Measurements from ENCODE around the gene MCAT.

Gene MCAT, protein sequence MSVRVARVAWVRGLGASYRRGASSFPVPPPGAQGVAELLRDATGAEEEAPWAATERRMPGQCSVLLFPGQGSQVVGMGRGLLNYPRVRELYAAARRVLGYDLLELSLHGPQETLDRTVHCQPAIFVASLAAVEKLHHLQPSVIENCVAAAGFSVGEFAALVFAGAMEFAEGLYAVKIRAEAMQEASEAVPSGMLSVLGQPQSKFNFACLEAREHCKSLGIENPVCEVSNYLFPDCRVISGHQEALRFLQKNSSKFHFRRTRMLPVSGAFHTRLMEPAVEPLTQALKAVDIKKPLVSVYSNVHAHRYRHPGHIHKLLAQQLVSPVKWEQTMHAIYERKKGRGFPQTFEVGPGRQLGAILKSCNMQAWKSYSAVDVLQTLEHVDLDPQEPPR
- 10.0 to 19.3 reads per million in 2 experiments for total RNA-seq

DNA sequence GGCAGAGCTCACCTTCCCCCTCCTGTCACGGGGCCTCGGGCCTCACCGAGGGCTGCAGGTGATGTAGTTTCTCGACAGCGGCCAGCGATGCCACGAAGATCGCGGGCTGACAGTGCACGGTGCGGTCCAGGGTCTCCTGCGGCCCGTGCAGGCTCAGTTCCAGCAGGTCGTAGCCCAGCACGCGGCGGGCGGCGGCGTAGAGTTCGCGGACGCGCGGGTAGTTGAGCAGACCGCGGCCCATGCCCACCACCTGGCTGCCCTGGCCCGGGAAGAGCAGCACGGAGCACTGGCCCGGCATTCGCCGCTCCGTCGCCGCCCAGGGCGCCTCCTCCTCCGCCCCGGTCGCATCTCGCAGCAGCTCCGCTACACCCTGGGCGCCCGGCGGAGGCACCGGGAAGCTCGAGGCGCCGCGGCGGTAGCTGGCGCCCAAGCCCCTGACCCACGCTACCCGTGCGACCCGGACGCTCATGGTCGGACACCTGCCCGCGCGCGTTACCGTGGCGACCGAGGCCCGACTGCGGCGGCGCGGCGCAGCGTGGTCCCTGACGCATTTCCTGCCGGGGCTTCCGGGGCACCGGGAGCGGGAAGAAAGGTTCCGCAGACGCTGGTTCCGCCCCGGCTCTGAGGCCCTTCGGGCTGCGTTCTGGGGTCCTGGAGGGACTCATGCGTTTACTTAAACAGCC lies at the start of gene MCAT:
MCAT (minus strand) TSS at position 519 of the 683 bp plus-strand sequence; CDS start at position 469, 50 bp downstream.
- peak; percentile 59 for DNase-seq (ENCODE audit: low read depth)

DNA sequence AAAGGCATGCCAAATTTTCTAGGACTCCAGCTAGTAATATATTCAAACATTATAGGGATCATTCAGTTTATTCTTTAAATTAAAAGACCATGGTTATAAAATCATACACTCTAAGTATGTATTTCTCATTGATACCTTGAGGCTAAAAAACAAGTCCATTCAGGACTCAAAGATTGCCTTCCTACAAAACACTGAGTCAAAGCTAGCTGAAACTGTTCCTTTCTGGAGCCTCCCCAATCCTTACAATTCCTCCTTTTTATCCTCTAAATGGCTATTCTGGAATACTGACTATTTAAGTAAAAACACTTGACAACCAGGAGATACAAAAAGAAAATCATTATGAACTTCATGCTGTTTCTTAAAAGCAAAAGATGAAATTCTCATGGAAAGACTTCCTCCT lies 48.6 kb upstream of the MCAT start:
- DNase-seq (ENCODE audit: low read depth): no peak

DNA sequence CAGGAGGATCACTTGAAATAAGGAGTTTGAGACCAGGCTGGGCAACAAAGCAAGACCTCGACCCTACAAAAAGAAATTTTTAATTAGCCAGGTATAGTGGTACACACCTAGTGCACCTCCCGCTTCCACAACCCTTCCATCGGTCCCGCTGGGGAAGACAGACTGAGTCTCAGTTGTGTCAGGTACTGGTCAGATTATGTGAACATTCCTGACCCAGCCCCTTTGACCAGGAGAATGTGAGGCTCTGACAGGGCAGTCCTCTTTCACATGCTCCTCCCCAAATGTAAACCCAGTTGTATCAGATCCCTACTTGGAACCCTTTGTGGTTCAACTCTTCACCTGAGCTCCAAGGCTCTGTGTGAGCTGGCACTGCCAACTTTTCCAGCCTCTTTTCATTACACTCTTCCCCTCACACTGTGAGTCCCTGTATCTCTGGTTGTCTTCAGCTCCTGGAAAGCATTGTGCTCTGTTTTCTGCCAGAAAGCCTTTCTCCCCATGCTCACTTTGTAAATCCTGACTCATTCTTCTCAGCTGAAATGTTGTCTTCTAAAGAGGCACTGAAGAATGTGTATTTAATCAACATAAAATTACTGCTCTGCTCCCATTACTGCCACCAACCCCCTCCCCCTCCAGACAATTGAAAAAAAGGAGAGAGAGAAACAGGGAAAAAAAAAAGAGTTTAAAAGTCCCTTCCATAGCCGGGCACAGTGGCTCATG lies 45.8 kb upstream of the MCAT start:
- DNase-seq (ENCODE audit: low read depth): no peak

GRCh38 chr22:43187171-43188099 lies 44.2 kb upstream of the MCAT start:
- DNase-seq (ENCODE audit: low read depth): peak; percentile 90

- DNase-seq (ENCODE audit: low read depth): peak; percentile 38
Measured at GRCh38 chr22:43186272-43187170, 43.3 kb upstream of the MCAT start, which contains the start of gene TTLL12. TSS of gene TTLL12 (minus strand) at chr22:43187134. CDS start at chr22:43187069, 65 bp downstream.

DNA sequence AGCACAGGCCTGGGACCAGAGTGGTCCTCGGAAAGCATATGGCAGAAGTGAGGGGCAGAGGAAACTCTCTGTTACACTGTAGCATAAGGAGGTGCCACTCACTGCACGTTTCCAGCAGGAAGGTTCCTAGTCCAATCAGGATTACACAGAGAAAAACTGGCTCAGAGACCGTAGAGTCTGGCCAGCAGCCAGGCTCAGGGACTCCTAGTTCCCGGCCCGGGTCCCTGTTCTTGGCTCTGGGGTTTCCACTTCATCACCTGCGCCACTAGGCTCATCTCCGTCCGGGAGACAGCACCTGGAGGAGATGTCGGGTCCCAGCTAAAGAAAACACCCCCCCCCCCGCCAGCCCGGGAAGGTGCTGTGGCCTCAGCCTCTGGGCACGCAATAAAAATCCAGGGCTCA lies 42.7 kb upstream of the MCAT start:
- DNase-seq (ENCODE audit: low read depth): no peak

- no peak for DNase-seq (ENCODE audit: low read depth)
Measured at GRCh38 chr22:43183496-43184277, 40.5 kb upstream of the MCAT start.

DNA sequence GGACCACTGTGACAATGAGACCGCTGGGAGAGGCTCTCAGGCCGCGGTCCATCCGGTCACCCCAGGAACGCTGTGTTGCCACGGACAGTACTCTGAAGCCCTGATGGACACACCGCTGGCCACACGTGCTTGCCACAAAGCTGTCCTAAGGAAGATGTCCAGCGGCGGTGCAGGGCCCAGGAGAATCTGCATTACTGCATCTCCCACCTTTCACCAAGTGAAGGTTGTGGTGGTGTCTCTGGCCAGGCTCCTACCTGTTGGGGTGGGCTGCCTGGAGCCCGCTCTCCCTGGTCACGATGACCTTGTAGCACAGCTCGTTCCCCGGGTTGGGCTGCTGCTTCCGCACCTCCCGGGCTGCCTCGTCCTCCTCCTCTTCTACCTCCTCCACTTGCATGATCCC lies 39.5 kb upstream of the MCAT start:
- no peak for DNase-seq (ENCODE audit: low read depth)

DNA sequence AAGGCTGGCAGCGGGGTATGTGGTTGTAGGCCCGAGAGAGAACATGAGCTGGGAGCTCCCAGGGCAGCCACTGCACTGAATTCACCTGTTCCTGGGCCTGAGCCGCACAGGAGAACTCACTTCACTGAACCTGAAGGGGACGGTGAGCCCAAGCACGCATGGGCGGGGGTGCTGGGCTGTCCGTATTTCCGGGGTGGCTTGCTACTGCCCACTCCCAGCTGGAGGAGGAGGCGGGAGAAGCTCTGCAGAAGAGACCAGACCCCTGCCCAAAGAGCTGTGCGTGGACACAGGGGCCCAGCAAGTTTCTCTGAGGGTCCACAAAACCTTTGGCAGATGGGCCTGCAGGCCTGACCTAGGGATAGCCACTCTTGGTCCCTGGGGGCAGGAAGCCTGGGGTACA lies 38.9 kb upstream of the MCAT start:
- DNase-seq (ENCODE audit: low read depth): no peak

DNA sequence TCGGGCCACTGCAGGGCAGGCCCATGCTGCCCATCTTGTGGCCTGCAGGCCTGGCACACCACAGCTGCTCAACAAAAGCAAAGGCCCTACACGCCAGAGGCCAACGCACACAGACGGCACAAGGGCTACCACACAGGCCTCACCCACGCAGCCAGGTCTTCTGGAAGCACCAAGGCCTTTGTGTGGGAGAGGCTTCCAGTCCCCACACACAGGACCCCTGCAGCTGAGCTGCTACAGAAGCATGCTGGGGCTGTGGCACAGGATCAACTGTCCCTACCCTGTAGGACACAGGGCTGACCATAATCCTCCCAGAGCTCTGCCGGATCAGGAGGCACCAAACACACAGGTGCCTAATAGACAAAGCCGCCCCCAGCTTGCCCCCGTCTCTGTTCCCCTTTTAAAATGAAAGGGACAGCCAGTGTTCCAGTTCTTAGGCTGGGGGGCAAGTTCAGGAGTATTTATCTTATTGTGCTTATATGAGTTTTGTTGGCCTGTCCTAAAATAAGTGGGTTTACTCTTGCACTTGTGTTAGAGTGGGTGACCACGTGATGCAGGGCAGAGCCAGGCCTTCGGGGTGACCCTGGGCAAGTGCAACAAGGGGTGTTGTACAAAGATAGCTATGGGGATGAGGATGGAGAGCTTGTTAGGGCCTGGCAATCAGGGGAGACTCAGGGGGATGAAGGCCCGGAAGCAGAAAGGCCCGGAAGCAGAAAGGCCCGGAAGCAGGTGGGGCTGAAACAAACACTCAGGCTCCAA lies 38.3 kb upstream of the MCAT start:
- no peak for DNase-seq (ENCODE audit: low read depth)

DNA sequence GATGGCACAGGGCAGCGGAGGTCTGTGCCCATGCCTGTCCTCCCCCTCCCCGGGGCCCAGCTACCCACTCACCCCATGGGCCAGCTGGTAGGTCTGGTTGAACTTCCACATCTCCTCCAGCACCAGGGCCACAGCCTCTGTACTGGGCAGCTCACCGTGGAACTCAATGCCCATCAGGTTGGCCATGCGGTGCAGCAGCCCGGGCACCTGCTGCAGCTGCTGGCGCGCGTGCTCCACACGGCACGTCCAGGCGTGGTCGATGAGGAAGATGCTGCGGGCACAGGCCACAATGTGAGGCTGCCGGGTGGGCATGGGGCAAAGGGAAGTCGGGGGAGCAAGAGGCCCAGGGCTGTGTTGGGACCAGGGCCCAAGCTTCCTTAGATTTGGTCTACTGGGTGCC lies 37.5 kb upstream of the MCAT start:
- DNase-seq (ENCODE audit: low read depth): no peak

DNA sequence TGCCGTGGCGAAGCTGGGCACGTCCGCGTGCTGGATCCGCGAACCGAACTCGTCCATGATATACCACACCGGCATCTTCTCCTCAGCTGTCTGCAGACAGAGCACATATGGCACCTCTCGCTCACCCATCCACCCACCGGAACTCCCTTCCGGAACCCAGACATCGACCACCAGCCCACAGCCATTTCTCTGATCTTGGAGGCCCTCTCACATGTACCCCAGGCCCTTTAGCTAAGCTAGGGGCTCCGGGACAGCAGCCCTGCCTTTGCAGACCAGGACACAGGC lies 36.7 kb upstream of the MCAT start:
- no peak for DNase-seq (ENCODE audit: low read depth)

GRCh38 chr22:43179146-43179910 lies 36.1 kb upstream of the MCAT start:
- no peak for DNase-seq (ENCODE audit: low read depth)

GRCh38 chr22:43177479-43177878 lies 34.3 kb upstream of the MCAT start:
- DNase-seq (ENCODE audit: low read depth): no peak

GRCh38 chr22:43176090-43176489 lies 32.9 kb upstream of the MCAT start:
- no peak for DNase-seq (ENCODE audit: low read depth)

DNA sequence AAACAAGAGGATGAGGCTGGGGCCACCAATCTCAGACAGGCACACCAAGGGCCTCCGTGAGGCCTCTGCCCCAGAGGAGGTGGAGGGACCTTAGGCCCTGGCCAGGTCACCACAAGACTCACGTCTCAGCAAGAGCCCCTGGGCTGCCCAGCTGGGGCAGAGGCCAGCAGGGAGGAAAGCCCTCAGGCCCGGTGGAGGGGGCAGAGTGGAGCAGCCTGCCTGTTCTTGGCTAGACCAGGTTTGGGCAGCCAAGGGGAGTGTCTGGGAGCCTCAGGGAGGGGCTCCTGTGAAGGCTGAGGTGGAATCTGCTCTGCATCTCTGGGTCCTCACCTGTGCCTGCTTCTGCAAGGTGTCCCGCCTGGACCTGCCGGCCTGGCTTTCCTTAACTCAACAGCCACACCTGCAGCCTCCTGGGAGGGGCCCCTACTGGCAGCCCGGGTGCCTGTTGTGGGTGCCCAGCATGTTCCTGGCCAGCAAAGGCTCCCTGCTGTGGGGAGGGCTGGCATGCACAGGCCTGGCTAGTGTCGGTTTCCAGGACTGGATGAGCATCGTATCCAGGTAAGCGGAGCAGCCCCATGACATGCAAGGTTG lies 31.8 kb upstream of the MCAT start:
- DNase-seq (ENCODE audit: low read depth): no peak

- no peak for DNase-seq (ENCODE audit: low read depth)
Measured at GRCh38 chr22:43173976-43174720, 30.9 kb upstream of the MCAT start.
